ENCODE measurements around the gene RNU6-8.

Gene RNU6-8

GRCh38 chr14:32202998-32203882, at the start of gene RNU6-8:
Gene RNU6-8, minus strand, starts transcription at chr14:32203269.
- DNase-seq (ENCODE audit: low read depth in 2 of 2), result peak; percentile 75 to 80

DNA sequence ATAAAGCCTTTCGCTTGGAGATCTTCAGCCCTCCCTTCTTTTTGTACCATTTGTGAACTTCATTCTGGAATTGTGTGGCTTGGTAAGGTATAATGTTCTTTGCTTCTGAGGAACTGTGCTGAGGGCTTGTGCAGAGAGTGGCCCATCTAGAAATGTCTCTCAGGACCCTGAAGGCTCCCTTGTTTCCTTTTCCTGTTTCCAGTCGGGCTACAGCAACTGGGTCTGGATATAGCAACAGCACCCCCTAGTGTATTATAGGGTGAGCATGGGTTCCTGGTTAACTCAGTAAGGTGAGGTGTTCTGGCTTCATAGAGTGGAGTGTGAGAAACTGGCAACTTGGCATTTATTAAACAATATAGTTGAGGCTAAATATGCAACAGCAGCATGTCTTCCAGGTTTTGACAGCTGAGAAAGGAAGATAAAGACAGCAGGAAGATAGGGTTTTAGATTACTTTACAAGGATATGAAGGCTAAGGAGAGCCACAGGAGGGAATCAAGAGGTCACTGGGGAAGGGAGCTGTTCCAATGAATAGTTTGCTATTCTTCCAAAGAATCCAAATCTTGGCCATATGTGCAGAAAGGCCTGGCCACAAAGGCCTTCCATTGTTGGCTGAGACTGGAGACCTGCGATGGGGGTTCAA, 49.1 kb upstream of the RNU6-8 start:
- DNase-seq (ENCODE audit: low read depth in 2 of 2), result peak; percentile 18 to 41

DNA sequence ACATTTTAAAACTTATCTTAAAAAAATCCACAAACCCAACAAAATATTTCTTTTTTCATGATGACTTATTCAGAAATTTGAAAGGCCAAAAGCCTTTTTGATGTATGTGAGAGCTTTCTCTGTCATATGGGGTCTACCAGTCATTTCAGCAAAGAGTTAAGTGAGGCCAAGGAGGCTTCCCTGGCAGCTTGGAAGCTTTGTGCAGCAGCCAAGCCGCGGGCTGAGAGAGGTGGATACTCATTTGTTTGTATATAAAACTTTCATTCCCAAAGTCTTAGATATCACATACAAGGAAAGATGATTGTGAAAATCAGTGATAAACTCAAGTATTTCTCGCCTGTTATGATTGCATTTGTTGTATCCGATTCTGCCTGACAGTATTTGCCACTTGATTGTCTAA, 48.5 kb upstream of the RNU6-8 start:
- DNase-seq (ENCODE audit: low read depth in 2 of 2), result no peak

- no peak for DNase-seq (ENCODE audit: low read depth in 2 of 2)
These were observed 47.6 kb upstream of the RNU6-8 start for GRCh38 chr14:32250681-32251080.

DNA sequence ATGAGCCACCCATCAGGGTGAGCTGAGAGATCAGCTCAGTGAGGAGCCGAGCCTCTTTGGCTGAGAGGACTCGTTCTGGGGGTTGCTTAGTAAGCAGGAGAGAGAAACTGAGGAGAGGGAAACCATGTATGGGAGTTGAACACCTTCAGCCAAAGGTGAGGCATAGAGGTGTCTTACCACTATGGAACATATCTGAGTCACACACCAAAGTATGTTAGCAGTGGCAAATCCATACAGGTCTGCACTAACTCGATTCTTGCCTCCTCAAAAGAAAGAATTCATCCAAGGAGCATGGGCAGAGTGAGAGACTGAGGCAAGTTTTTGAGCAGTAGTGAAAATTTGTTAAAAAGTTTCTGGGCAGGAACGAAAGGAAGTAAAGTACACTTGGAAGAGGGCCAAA, 46.7 kb upstream of the RNU6-8 start:
- DNase-seq (ENCODE audit: low read depth in 2 of 2), result no peak

DNA sequence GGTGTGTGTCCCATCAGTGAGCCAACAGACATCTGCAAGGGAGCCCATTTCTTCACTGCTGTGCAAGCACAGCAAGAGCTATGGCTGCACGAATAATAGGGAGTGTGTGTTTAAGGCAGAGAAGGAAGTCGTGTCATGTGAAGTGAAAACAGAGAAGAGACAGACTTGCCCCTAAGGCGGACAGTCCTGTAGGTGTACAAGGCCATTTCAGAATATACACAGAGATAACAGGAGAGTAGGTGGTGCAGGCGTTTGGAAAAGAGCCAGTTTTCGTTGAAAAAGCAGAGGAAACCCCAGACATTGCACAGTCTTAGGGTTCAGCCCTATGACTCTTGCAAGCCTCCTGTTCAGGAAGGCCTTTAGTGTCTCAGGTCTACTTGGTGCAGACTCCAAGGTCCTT, 46.3 kb upstream of the RNU6-8 start:
- no peak for DNase-seq (ENCODE audit: low read depth in 2 of 2)

DNA sequence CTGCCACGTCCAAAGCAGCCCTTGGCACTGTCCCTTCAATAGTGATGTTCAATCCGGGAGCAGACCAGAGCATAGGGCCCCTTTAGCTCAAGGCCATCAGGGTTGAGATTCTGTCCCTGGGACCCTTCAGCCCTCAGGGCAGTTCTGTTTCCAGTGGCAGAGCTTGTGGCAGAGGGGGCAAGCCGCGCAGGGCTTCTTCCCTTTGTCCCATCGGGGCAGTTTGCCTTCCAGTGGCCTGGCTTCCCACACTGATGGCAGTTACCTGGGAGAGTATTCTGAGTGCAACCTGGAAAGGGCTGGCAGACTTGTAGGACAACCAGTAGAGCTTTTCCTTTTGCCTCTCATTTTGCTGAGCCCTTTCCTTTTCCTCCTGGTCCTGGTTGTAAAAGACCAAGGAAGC, 43.7 kb upstream of the RNU6-8 start:
- DNase-seq (ENCODE audit: low read depth in 2 of 2), result no peak

DNA sequence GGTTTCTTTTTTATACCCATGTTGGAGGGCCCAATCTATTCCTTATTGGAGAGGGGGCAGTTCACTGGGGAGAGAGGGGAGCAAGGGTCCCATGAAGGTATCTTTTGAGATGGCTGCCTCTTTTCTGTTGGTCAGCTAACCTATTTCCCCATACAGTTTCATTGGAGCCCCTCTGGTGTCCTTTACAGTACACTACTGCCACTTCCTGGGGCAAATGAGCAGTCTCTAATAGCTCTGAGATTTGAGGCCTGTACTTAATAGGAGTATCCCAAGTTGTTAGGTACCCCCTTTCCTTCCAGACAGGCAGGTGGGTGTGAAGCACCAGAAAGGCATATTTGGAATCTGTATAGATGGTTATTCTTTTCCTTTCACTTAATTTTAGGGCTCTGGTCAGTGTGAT, 41.3 kb upstream of the RNU6-8 start:
- DNase-seq (ENCODE audit: low read depth in 2 of 2), result no peak

DNA sequence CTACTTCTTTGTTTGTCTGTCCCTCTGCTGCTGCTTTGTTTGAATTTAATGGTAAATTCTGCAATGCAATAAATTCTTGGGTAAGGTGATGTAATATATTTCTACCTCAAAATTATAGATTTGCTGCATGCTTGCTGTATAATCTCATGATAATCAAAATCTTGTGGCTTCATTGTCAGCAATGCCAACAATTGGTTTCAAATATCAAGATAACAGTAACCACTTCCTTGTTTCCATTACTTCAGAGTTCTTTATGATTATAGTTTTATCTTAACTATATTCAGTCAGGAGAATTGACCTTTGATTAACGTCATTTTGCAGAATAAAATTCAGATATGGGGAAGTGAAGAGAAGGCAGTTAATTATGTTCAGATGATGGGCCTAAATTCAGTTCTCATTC, 30.2 kb upstream of the RNU6-8 start:
- DNase-seq (ENCODE audit: low read depth in 2 of 2), result no peak

DNA sequence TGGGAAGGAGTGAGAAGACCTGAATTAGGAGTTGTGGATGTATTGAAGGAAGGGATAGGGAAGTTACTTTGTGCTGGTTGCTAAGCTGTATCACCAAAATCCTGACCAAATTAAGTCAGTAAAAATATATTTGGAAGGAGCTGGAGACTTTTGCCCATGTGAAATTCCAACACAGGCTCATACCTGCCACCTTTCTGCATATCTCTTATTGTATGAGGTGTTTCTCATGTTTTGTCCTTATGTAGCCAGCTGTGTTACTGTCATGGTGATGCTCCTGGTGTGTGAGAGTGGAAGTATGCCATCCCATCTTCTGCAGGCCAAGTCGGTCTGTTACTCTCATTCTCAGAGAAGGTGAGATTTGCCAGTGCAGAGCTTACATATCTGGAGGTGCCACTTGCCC, 29.4 kb upstream of the RNU6-8 start:
- DNase-seq (ENCODE audit: low read depth in 2 of 2), result no peak

- DNase-seq (ENCODE audit: low read depth in 2 of 2), result no peak
These were observed 27.7 kb upstream of the RNU6-8 start for GRCh38 chr14:32230695-32231280.

GRCh38 chr14:32230181-32230580, 27.1 kb upstream of the RNU6-8 start:
- no peak for DNase-seq (ENCODE audit: low read depth in 2 of 2)

- no peak for DNase-seq (ENCODE audit: low read depth in 2 of 2)
These were observed 23.0 kb upstream of the RNU6-8 start for GRCh38 chr14:32226056-32226455.

DNA sequence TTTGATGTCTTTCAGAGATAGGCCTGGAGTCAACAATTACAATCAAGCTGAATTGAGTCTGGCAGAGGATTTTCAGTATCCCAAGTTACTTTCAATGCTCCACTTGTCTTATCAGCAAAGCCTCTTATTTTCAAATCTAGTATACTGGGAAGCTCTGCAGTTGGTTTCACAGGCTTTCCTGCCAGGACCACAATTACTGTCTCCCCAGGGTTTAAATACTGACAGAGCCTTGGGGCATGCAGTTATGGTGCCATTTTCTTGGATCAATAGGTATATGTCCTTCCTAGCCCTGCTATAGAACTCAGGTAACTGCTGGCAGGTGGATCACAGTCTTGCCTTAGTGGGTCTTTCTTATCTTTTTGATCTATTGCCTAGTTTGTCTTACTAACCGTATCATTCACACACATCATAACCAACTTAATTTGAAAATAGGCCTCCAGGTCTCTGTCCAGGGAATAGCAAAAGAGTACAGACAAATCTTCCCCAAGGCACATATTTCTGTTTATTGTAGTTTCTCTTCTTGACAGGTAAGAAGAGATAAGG, 22.4 kb upstream of the RNU6-8 start:
- no peak for DNase-seq (ENCODE audit: low read depth in 2 of 2)

DNA sequence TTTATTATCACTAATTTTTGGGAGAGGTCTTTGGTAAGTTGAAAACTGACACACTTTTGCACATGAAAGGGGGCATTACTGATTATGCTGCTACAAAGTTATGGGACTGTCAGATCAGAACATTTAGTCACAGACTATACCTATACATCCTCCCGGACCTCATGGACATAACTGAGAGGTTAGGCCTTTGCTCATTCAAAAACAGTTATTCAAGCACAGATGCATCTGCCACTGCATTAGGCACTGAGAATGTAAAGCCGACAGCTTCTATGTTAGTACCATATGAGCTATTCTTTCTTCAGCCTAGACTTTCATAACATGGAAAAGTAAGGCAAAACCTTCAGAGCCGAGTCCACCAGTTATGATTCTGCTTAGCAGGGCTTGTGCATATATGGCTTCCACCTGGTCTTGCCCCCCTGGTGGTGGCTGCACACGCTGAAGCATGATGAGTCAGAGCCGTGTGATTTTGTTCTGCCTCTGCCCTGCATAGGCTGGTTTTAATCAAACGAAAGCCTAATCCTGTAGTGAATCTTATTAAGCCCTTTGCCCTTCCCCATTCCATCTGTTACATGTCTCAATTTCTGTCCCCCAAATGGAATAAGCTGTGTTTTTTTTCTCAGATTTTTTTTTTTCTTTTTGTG, 21.8 kb upstream of the RNU6-8 start:
- no peak for DNase-seq (ENCODE audit: low read depth in 2 of 2)

- no peak for DNase-seq (ENCODE audit: low read depth in 2 of 2)
These were observed 14.2 kb upstream of the RNU6-8 start for GRCh38 chr14:32217301-32217700.

- DNase-seq (ENCODE audit: low read depth in 2 of 2), result no peak
These were observed 9.8 kb upstream of the RNU6-8 start for GRCh38 chr14:32212833-32213232.

GRCh38 chr14:32211068-32211404, 8.0 kb upstream of the RNU6-8 start:
- DNase-seq (ENCODE audit: low read depth in 2 of 2), result no peak

DNA sequence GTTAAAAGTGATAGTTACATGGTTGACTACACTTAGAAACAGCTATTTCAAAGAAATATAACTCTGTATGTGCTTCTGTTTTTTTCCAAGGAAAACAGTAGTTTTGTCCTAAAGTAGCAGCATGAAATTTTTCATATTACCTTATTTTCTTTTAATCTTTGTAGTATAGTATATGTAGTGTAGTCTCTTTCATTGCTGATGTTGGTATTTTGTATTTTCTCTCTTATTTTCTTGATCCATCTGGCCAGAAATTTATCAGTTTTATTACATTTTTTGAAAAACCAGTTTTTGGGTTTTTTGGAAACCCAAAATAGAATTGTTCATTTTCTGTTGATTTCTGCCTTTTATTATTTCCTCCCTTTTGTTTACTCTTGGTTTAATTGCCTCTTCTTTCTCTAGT, 6.4 kb upstream of the RNU6-8 start:
- no peak for DNase-seq (ENCODE audit: low read depth in 2 of 2)

DNA sequence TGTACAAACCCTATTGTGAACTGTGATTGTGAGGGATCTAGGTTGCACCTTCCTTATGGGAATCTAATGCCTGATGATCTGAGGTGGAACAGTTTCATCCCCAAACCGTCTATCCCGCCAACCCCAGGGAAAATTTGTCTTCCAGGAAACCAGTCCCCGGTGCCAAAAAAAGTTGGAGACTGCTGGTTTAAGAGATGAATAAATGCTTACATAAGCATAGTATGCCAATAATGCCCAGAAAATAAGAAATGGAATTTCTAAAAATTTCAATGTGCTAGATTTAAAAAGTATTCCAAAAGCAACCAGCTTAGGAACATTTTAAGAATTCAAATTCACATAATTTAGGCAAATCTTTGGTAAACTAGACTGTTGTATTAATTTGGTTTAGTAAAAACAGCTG, 5.4 kb upstream of the RNU6-8 start:
- DNase-seq (ENCODE audit: low read depth in 2 of 2), result no peak

DNA sequence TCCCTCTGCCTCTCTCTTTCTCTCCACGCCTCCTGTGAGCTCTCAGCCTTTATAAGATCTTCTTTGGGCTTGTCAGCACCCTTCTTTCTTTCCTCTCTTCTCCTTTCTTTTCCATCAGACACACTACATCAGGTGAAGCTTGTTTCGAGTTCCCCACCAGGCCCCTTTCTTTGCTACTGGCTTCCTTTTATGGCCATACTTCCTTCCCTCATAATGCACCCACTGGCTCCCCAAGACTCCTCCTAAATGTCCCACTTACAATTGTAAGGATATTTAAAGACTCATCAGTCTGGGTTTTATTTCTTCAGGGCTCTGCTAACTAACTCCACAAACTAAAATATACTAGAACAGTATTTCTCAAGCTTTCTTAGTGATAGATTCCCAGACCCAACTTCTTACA, 3.5 kb upstream of the RNU6-8 start:
- no peak for DNase-seq (ENCODE audit: low read depth in 2 of 2)

DNA sequence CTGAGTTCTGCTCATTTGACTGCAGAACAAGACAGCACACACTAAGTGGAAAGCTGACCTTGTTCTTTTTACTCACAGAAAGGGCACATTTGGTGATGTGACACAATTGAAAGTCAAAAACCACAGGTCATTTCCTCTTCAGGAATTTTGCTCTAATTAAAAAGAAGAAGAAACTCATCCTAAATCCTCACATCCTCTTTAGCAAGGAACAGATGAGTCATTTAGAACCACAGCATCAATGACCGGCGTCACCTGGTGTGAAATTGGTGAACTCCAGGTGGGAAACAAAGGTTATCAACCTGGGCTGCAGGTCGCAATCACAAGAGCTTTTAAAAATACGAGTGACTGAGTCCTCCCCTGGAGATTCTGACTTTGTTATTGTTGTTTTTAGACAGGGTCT, 2.9 kb upstream of the RNU6-8 start:
- DNase-seq (ENCODE audit: low read depth in 2 of 2), result no peak

Measured in stimulated activated CD4-positive, alpha-beta T cell treated with anti-CD3 and anti-CD28 coated beads, Interleukin-15, amount 100 ng/mL, for 48 hours (primary cell).